ENCODE results near the gene CASP4. TPM values are rescaled to one million over a fixed set of nuclear protein-coding genes. Genes with fewer than 3 reads are reported as not detected.

Gene CASP4
- total RNA-seq, 1 experiment from 2014 or later, result 21.1 TPM

DNA sequence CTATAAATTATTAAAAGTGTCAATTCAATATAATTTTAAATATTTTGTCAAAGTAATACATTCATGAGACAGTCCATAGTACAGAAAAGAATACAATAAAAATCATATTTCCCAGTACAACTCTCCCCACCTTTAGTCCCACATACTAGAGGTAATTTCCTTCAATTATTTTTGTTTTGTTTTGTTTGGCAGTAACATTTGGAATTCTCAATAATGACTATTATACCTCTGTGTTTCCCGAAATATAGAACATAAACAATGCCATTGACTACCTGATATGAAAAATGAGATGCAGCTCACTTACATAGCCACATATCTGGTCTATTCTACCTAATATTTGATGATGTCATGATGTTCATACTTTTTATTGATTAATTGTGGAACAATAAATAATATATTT, 24.4 kb upstream of the CASP4 start:
- Histone ChIP-seq H2AFZ (ENCODE audit: low read depth, low read length, poor library complexity, severe bottlenecking) (no peak overlapping the region), H3K9me3 (ENCODE audit: control insufficient read depth in 1 of 2, insufficient read depth in 1 of 2, low read depth in 1 of 2, low read length in 2 of 2) (no peaks in the 10 kb centered on the region), H3K4me2 (ENCODE audit: low read length) (no peak overlapping the region), H3K4me3 (replicated peaks in 1 of 2; ENCODE audit: low read depth in 1 of 2, low read length in 2 of 2) (no peak overlapping the region), H3K4me1 (ENCODE audit: control insufficient read depth in 1 of 2, insufficient read depth in 2 of 2, low read length in 2 of 2) (no peaks in the 10 kb centered on the region), H3K27me3 (ENCODE audit: insufficient read depth, low read length) (no peaks in the 10 kb centered on the region), H4K20me1 (ENCODE audit: insufficient read depth) (no peaks in the 10 kb centered on the region), H3K79me2 (ENCODE audit: insufficient read depth, low read length) (no peaks in the 10 kb centered on the region), H3K36me3 (ENCODE audit: control insufficient read depth in 1 of 2, insufficient read depth in 2 of 2, low read length in 2 of 2) (no peaks in the 10 kb centered on the region), H3K9ac (ENCODE audit: low read length) (no peak overlapping the region), H3K9me2 (ENCODE audit: insufficient read depth) (no peaks in the 10 kb centered on the region), H3K27ac (ENCODE audit: low read depth, low read length) (no peak overlapping the region)
- POLR2A ChIA-PET, result no interaction called here
- TF ChIP-seq, protein P1, sequence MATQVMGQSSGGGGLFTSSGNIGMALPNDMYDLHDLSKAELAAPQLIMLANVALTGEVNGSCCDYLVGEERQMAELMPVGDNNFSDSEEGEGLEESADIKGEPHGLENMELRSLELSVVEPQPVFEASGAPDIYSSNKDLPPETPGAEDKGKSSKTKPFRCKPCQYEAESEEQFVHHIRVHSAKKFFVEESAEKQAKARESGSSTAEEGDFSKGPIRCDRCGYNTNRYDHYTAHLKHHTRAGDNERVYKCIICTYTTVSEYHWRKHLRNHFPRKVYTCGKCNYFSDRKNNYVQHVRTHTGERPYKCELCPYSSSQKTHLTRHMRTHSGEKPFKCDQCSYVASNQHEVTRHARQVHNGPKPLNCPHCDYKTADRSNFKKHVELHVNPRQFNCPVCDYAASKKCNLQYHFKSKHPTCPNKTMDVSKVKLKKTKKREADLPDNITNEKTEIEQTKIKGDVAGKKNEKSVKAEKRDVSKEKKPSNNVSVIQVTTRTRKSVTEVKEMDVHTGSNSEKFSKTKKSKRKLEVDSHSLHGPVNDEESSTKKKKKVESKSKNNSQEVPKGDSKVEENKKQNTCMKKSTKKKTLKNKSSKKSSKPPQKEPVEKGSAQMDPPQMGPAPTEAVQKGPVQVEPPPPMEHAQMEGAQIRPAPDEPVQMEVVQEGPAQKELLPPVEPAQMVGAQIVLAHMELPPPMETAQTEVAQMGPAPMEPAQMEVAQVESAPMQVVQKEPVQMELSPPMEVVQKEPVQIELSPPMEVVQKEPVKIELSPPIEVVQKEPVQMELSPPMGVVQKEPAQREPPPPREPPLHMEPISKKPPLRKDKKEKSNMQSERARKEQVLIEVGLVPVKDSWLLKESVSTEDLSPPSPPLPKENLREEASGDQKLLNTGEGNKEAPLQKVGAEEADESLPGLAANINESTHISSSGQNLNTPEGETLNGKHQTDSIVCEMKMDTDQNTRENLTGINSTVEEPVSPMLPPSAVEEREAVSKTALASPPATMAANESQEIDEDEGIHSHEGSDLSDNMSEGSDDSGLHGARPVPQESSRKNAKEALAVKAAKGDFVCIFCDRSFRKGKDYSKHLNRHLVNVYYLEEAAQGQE (IDR thresholded peaks at IDR 0.05; ENCODE audit: low read depth), result no peak
- no peak for TF ChIP-seq MAX (IDR thresholded peaks at IDR 0.05)
- TF ChIP-seq, protein P2, sequence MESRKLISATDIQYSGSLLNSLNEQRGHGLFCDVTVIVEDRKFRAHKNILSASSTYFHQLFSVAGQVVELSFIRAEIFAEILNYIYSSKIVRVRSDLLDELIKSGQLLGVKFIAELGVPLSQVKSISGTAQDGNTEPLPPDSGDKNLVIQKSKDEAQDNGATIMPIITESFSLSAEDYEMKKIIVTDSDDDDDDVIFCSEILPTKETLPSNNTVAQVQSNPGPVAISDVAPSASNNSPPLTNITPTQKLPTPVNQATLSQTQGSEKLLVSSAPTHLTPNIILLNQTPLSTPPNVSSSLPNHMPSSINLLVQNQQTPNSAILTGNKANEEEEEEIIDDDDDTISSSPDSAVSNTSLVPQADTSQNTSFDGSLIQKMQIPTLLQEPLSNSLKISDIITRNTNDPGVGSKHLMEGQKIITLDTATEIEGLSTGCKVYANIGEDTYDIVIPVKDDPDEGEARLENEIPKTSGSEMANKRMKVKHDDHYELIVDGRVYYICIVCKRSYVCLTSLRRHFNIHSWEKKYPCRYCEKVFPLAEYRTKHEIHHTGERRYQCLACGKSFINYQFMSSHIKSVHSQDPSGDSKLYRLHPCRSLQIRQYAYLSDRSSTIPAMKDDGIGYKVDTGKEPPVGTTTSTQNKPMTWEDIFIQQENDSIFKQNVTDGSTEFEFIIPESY (IDR thresholded peaks at IDR 0.05; ENCODE audit: extremely low read depth, insufficient replicate concordance, low read length), result no peak
- TF ChIP-seq EZH2 (IDR thresholded peaks at IDR 0.05), result no peak
- TF ChIP-seq CBX3 (IDR thresholded peaks at IDR 0.05; ENCODE audit: low read depth), result no peak
- no peak for TF ChIP-seq EGR1 (IDR thresholded peaks at IDR 0.05; ENCODE audit: low read depth)
- TF ChIP-seq SRF (IDR thresholded peaks at IDR 0.05; ENCODE audit: low read depth), result no peak
- no peak for TF ChIP-seq ATF3 (IDR thresholded peaks at IDR 0.05)
- no peak for TF ChIP-seq FOSL1 (IDR thresholded peaks at IDR 0.05; ENCODE audit: low read depth)
- no peak for TF ChIP-seq EZH2phosphoT487 (IDR thresholded peaks at IDR 0.05; ENCODE audit: borderline replicate concordance)
- TF ChIP-seq SIN3A (IDR thresholded peaks at IDR 0.05; ENCODE audit: low read depth), result no peak
- TF ChIP-seq, protein P3, sequence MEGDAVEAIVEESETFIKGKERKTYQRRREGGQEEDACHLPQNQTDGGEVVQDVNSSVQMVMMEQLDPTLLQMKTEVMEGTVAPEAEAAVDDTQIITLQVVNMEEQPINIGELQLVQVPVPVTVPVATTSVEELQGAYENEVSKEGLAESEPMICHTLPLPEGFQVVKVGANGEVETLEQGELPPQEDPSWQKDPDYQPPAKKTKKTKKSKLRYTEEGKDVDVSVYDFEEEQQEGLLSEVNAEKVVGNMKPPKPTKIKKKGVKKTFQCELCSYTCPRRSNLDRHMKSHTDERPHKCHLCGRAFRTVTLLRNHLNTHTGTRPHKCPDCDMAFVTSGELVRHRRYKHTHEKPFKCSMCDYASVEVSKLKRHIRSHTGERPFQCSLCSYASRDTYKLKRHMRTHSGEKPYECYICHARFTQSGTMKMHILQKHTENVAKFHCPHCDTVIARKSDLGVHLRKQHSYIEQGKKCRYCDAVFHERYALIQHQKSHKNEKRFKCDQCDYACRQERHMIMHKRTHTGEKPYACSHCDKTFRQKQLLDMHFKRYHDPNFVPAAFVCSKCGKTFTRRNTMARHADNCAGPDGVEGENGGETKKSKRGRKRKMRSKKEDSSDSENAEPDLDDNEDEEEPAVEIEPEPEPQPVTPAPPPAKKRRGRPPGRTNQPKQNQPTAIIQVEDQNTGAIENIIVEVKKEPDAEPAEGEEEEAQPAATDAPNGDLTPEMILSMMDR (IDR thresholded peaks at IDR 0.05 in 2 of 3, conservative IDR thresholded peaks at IDR 0.05 in 1 of 3; ENCODE audit: borderline replicate concordance in 1 of 3, insufficient read depth in 1 of 3, low read depth in 2 of 3, low read length in 2 of 3), result no peak
- TF ChIP-seq CEBPB (IDR thresholded peaks at IDR 0.05; ENCODE audit: low read depth), result no peak
- TF ChIP-seq YY1 (IDR thresholded peaks at IDR 0.05; ENCODE audit: extremely low read depth, insufficient replicate concordance, low read depth, low read length), result no peak
- TF ChIP-seq SP1 (IDR thresholded peaks at IDR 0.05; ENCODE audit: low read depth), result no peak
- TF ChIP-seq JUND (IDR thresholded peaks at IDR 0.05), result no peak
- TF ChIP-seq POLR2A (IDR thresholded peaks at IDR 0.05; ENCODE audit: borderline replicate concordance, extremely low read depth, insufficient read depth, insufficient read length), result no peak
- no peak for TF ChIP-seq TCF7L2 (IDR thresholded peaks at IDR 0.05; ENCODE audit: borderline replicate concordance, extremely low read depth, insufficient read depth, insufficient read length)
- TF ChIP-seq ZNF274 (IDR thresholded peaks at IDR 0.05; ENCODE audit: low read depth, low read length), result no peak
- DNase-seq (ENCODE audit: low read depth, low spot score) (no peak), ATAC-seq (no peak)
- no TSS peak for BruUV-seq (replicated peaks)
- CTCF ChIA-PET, result no interaction called here
- intact Hi-C loops (cut with micrococcal nuclease), result no loop called here
- RAD21 ChIA-PET (ENCODE audit: low non-redundant PET in 1 of 2, low total read pairs in 2 of 2, uncharacterized antibody in 2 of 2, unreplicated experiment in 2 of 2), result no interaction called here
